Endothelial cell (in vitro differentiated cells): ENCODE data around the gene UTY. TPM values are rescaled to one million over a fixed set of nuclear protein-coding genes. Genes with fewer than 3 reads are reported as not detected.

Experiments used
- DNase-seq: peaks from one replicate; pipeline ENCODE4 v3.0.0; 2021; ENCODE audit warnings: low spot score
- H3K27ac Mint-ChIP-seq: one replicate; pipeline ENCODE4 v1.8.0; 2021; ENCODE audit warnings: mixed read lengths, inconsistent platforms; ENCODE audit not compliant: unreplicated experiment
- H3K27me3 Mint-ChIP-seq: one replicate; pipeline ENCODE4 v1.8.0; 2021; ENCODE audit warnings: mild to moderate bottlenecking, moderate library complexity, mixed read lengths, inconsistent platforms; ENCODE audit not compliant: unreplicated experiment
- H3K36me3 Mint-ChIP-seq: one replicate; pipeline ENCODE4 v1.8.0; 2021; ENCODE audit warnings: mild to moderate bottlenecking, low read depth, mixed read lengths, inconsistent platforms; ENCODE audit not compliant: unreplicated experiment
- H3K4me1 Mint-ChIP-seq: one replicate; pipeline ENCODE4 v1.8.0; 2021; ENCODE audit warnings: mild to moderate bottlenecking, mixed read lengths, inconsistent platforms; ENCODE audit not compliant: unreplicated experiment
- H3K4me3 Mint-ChIP-seq: one replicate; pipeline ENCODE4 v1.8.0; 2021; ENCODE audit warnings: mild to moderate bottlenecking, mixed read lengths, inconsistent platforms; ENCODE audit not compliant: unreplicated experiment
- H3K9me3 Mint-ChIP-seq: one replicate; pipeline ENCODE4 v1.8.0; 2021; ENCODE audit warnings: mixed read lengths, inconsistent platforms; ENCODE audit not compliant: unreplicated experiment
- total RNA-seq: library from RNA; stranded (reverse); fragmentation: NEBNext Ultra II Directional; extraction: Animal tissue kit (Norgen Biotek cat#: 25700); gene quantifications from one replicate; pipeline ENCODE4 v1.2.1, GENCODE V29; 2021; ENCODE audit not compliant: unreplicated experiment
- TF ChIP-seq, protein P1 (sequence below): fragments of 200-600 bp; sonication (generic); IDR thresholded peaks from one replicate; pipeline ENCODE4 v1.5.0; 2021; ENCODE audit warnings: antibody characterized with exemption; ENCODE audit not compliant: unreplicated experiment

The UTY gene
- total RNA-seq, 1 donor from 2014 or later: 36.0 TPM

DNA sequence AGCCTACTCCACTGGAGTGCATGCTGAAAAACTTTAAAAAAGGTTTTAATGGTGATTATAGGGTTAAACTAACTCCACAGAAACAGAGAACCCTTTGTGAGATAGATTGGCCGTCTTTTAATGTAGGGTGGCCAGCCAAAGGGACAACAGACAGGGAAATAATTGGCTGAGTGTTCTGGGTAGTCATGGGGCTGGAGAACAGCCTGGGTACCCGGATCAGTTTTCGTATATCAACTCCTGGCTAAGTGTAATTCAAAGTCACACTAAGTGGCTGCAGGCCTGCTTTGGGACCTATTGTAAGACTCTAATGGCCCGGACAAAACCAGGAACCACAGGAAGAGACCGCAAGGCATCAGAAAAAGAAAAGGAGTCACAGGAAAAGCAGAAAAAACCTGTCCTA lies 139.9 kb downstream of the UTY start:
- Mint-ChIP-seq H3K9me3 (no peaks in the 10 kb centered on the region), H3K4me1 (peaks cover 7% of the 10 kb centered on the region), H3K4me3 (no peak overlapping the region), H3K36me3 (peaks cover 20% of the 10 kb centered on the region), H3K27ac (no peak overlapping the region), H3K27me3 (peaks cover 1% of the 10 kb centered on the region)
- TF ChIP-seq, protein P1, sequence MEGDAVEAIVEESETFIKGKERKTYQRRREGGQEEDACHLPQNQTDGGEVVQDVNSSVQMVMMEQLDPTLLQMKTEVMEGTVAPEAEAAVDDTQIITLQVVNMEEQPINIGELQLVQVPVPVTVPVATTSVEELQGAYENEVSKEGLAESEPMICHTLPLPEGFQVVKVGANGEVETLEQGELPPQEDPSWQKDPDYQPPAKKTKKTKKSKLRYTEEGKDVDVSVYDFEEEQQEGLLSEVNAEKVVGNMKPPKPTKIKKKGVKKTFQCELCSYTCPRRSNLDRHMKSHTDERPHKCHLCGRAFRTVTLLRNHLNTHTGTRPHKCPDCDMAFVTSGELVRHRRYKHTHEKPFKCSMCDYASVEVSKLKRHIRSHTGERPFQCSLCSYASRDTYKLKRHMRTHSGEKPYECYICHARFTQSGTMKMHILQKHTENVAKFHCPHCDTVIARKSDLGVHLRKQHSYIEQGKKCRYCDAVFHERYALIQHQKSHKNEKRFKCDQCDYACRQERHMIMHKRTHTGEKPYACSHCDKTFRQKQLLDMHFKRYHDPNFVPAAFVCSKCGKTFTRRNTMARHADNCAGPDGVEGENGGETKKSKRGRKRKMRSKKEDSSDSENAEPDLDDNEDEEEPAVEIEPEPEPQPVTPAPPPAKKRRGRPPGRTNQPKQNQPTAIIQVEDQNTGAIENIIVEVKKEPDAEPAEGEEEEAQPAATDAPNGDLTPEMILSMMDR: no peak
- no peak for DNase-seq

DNA sequence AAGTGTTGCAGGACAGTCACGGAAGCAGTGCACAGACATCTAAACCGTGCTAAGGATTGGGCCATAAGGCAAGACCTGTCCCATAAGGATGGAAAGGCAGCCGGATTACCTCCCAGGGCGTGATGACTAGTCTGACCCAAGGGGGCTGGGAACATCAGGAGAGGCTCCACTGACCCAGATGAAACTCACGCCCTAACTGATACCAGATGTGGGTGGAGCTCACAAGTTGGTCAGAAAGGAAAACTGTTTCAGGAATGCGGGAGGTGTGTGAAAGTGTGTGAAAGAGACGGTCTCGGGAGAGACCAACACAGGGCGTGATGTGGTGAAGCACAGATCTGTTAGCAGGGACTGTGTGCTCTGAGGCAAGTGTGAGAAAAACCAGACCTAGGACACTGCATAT lies 140.5 kb downstream of the UTY start:
- Mint-ChIP-seq H3K36me3 (peaks cover 23% of the 10 kb centered on the region), H3K9me3 (no peaks in the 10 kb centered on the region), H3K27me3 (peaks cover 1% of the 10 kb centered on the region), H3K4me1 (peaks cover 7% of the 10 kb centered on the region), H3K4me3 (no peak overlapping the region), H3K27ac (no peak overlapping the region)
- DNase-seq: no peak
- TF ChIP-seq, protein P1: no peak

DNA sequence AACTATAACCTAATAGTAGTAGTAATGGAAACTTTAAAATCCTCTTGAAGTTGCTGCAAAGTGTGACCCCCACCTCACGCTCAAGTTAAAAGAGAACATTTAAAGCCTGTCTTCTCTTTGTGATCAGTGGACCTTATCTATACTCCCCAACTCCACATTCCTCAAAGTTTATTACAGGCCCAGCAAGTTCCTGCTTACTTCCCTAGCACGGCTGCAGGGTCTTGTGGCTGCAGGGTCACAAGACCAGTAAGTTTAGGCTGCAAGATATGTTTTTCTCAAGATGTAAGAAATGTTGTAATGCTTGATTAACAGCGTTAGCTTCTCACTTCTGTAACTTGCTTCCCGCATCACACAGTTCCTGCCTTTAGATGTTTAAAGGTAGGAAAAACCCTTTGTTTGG lies 141.1 kb downstream of the UTY start:
- Mint-ChIP-seq H3K27me3 (peaks cover 1% of the 10 kb centered on the region), H3K4me1 (peaks cover 10% of the 10 kb centered on the region), H3K36me3 (peaks cover 28% of the 10 kb centered on the region), H3K27ac (no peak overlapping the region), H3K4me3 (no peak overlapping the region), H3K9me3 (no peaks in the 10 kb centered on the region)
- DNase-seq: no peak
- TF ChIP-seq, protein P1: no peak

DNA sequence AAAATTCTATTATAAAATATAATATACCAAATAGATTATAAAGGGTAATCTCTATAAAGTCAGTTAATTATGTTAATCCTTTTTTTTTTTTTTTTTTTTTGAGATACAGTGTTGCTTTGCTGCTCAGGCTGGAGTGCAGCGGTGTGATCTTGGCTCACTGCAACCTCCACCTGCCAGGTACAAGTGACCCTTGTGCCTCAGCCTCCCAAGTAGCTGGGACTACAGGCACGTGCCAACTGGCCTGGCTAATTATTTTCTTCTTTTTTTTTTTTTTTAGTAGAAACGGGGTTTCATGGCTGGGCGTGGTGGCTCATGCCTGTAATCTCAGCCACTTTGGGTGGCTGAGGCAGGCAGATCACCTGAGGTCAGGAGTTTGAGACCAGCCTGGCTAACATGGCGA lies 141.9 kb downstream of the UTY start:
- Mint-ChIP-seq H3K36me3 (peaks cover 23% of the 10 kb centered on the region), H3K4me1 (peaks cover 10% of the 10 kb centered on the region), H3K4me3 (no peak overlapping the region), H3K27me3 (peaks cover 1% of the 10 kb centered on the region), H3K27ac (no peak overlapping the region), H3K9me3 (no peaks in the 10 kb centered on the region)
- no peak for DNase-seq
- TF ChIP-seq, protein P1: no peak

DNA sequence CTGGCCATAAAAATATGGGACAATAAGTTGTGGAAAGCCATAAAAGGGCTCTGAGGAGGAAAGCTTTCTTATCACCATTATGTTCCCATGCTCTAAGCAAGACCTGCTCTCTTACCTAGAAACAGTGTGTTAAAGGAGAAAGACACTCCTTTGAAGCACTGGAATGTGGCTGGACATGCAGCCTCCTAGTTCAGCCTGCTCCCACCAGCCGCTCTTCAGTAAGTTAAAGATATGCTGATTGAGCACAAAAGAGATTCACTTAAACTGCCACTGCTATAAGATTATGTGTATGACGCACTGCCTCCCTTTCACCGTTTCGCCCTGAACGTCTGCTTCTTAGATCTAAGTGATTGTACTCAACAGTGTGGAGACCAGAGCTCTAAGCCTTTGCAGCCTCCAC lies 146.0 kb downstream of the UTY start:
- Mint-ChIP-seq H3K4me1 (peaks cover 12% of the 10 kb centered on the region), H3K36me3 (peaks cover 13% of the 10 kb centered on the region), H3K27ac (no peak overlapping the region), H3K9me3 (no peaks in the 10 kb centered on the region), H3K27me3 (peaks cover 1% of the 10 kb centered on the region), H3K4me3 (no peak overlapping the region)
- TF ChIP-seq, protein P1: no peak
- no peak for DNase-seq
